ENCODE data around the gene ELMOD1.

ELMOD1 gene

GRCh38 chr11:107691000-107691750 lies 100.2 kb downstream of the ELMOD1 start:
- DNase-seq, result no peak

GRCh38 chr11:107695446-107695845 lies 104.5 kb downstream of the ELMOD1 start:
- DNase-seq, result no peak

GRCh38 chr11:107696140-107696539 lies 105.2 kb downstream of the ELMOD1 start:
- no peak for DNase-seq

GRCh38 chr11:107697291-107697690 lies 106.3 kb downstream of the ELMOD1 start:
- DNase-seq, result no peak

GRCh38 chr11:107699371-107700285 lies 108.7 kb downstream of the ELMOD1 start:
- no peak for DNase-seq

GRCh38 chr11:107702109-107702660 lies 111.2 kb downstream of the ELMOD1 start:
- DNase-seq, result no peak

- no peak for DNase-seq
Observed at GRCh38 chr11:107702723-107703122, 111.8 kb downstream of the ELMOD1 start.

- DNase-seq, result no peak
Observed at GRCh38 chr11:107704451-107704850, 113.5 kb downstream of the ELMOD1 start.

GRCh38 chr11:107705027-107705426 lies 114.1 kb downstream of the ELMOD1 start:
- no peak for DNase-seq

GRCh38 chr11:107706531-107706930 lies 115.6 kb downstream of the ELMOD1 start:
- DNase-seq, result no peak

- no peak for DNase-seq
Observed at GRCh38 chr11:107707215-107707671, 116.3 kb downstream of the ELMOD1 start.

GRCh38 chr11:107707807-107708206 lies 116.9 kb downstream of the ELMOD1 start:
- no peak for DNase-seq

- no peak for DNase-seq
Observed at GRCh38 chr11:107708792-107709191, 117.8 kb downstream of the ELMOD1 start.

GRCh38 chr11:107710301-107710700 lies 119.4 kb downstream of the ELMOD1 start:
- DNase-seq, result no peak

- DNase-seq, result no peak
Observed at GRCh38 chr11:107711861-107712755, 121.2 kb downstream of the ELMOD1 start, which contains the start of gene SLN. Gene SLN, minus strand, starts transcription at chr11:107712056.

- DNase-seq, result no peak
Observed at GRCh38 chr11:107713009-107713408, 122.1 kb downstream of the ELMOD1 start.
